SKM-1 treated with dmso at 0.1 percent for 144 hours (cell line): ENCODE results near the gene MMP3.

ENCODE experiments used
- DNase-seq: peaks from one replicate; lab custom pipeline; 2025; ENCODE audit not compliant: unreplicated experiment; lab: John Stamatoyannopoulos, UW

MMP3 gene

GRCh38 chr11:102792604-102793003, 50.8 kb downstream of the MMP3 start:
- DNase-seq, result no peak

DNA sequence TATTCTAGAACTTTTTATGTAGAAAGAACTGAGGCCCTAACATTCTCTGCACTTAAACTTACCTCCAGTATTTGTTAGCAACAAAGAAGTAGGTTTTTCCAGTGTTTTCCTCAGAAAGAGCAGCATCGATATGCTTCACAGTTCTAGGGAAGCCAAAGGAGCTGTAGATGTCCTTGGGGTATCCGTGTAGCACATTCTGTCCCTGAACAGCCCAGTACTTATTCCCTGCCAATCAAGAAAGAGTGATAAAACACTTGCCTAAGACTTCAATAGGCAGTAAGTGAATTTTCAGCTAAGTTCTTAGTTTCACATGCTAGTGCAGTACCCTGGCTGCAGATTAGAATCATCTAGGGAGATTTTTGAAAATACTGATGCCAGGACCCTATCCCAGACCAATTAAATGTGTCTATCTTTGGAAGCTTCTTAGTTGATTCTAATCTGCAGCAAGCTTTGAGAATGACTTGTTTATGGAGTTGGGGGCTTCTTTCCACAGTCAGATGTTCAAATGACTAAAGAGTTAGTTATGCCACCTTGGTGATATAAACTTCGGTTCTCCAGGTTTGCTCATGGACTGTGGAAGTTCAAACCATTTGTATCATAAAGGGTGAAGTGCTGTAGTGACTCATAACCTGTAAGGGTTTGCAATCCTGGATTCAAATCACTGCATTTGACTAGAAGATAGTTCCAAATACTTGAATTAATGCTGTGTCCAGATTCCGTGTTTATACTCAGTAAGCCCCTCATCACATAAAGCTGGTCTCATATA, 52.0 kb downstream of the MMP3 start:
- no peak for DNase-seq

GRCh38 chr11:102788334-102788995, 54.9 kb downstream of the MMP3 start:
- no peak for DNase-seq
